GM12878 (cell line): ENCODE data around the gene AK5. TPM values are rescaled to one million over a fixed set of nuclear protein-coding genes. Genes with fewer than 3 reads are reported as not detected.

Experiments used
- ATAC-seq: fragments of 200-7000 bp; cut with Tn5 transposase; 3 replicates; pipeline ENCODE4 v1.9.1; 2020; ENCODE audit warnings: mild to moderate bottlenecking, moderate library complexity
- BruUV-seq: library from RNA; stranded (reverse); fragments of 400-500 nt; replicated peaks from 2 replicates; lab custom pipeline; 2021; lab: Mats Ljungman, UMichigan
- CTCF ChIA-PET: fragments of 300-600 bp; sonication (Branson Sonifier 250); formaldehyde crosslinking; extraction: SDS; loops from one replicate; lab custom pipeline; 2021; ENCODE audit warnings: inconsistent platforms; lab: Yijun Ruan, JAX
- POLR2A ChIA-PET: fragments of 350-600 bp; formaldehyde crosslinking; extraction: SDS; loops from one replicate; lab custom pipeline; 2021; ENCODE audit warnings: inconsistent platforms; lab: Charles Lee
- RAD21 ChIA-PET: fragments of 300-600 bp; sonication (Branson Sonifier 250); formaldehyde crosslinking; loops from one replicate; lab custom pipeline; 2023; ENCODE audit warnings: antibody characterized with exemption; ENCODE audit not compliant: unreplicated experiment; lab: Charles Lee
- SMC1A ChIA-PET: fragments of 300-600 bp; sonication (Branson Sonifier 250); formaldehyde crosslinking; loops from one replicate; lab custom pipeline; 2023; ENCODE audit not compliant: unreplicated experiment, uncharacterized antibody; lab: Charles Lee
- DNase-seq: peaks from one replicate; pipeline ENCODE4 v3.0.0-alpha.2; 2011; ENCODE audit warnings: low read depth, low spot score
- FAIRE-seq: peaks from 3 replicates; lab custom pipeline; 2011; peaks lifted over from hg19 to GRCh38; lab: Jason Lieb, UNC
- H2AFZ ChIP-seq: 2 replicates; pipeline ENCODE4 v1.6.0; 2011; ENCODE audit warnings: low read depth, low read length, control low read depth; ENCODE audit not compliant: control insufficient read depth
- H3K27ac ChIP-seq: 2 replicates; pipeline ENCODE4 v1.5.1; 2011; ENCODE audit warnings: control low read depth; ENCODE audit not compliant: control insufficient read depth, insufficient read depth
- H3K27me3 ChIP-seq, 2 experiments: replicated peaks in 1 of 2; 2 replicates each; pipeline versions ENCODE4 v1.6.0 to v1.6.1; 2011; ENCODE audit warnings: low read length in 1 of 2; ENCODE audit not compliant: control insufficient read depth in 2 of 2, insufficient read depth in 2 of 2
- H3K36me3 ChIP-seq, 2 experiments: 2 replicates each; pipeline ENCODE4 v1.5.1; 2011; ENCODE audit warnings: low read length in 1 of 2; ENCODE audit not compliant: control insufficient read depth in 2 of 2, insufficient read depth in 2 of 2
- H3K4me1 ChIP-seq: 2 replicates; pipeline ENCODE4 v1.6.1; 2011; ENCODE audit warnings: mild to moderate bottlenecking, low read length, moderate library complexity, mixed read lengths; ENCODE audit not compliant: control insufficient read depth, insufficient read depth
- H3K4me2 ChIP-seq: 2 replicates; pipeline ENCODE4 v1.6.0; 2011; ENCODE audit warnings: control low read depth; ENCODE audit not compliant: control insufficient read depth, insufficient read depth
- H3K4me3 ChIP-seq: fragments of 200-600 bp; sonication (generic); 2 replicates; pipeline ENCODE4 v1.5.1; 2016
- H3K79me2 ChIP-seq: 2 replicates; pipeline ENCODE4 v1.6.0; 2011; ENCODE audit warnings: low read length; ENCODE audit not compliant: control insufficient read depth, insufficient read depth
- H3K9ac ChIP-seq: 2 replicates; pipeline ENCODE4 v1.8.0; 2011; ENCODE audit warnings: low read length, control low read depth, mixed read lengths; ENCODE audit not compliant: control insufficient read depth, insufficient read depth
- H3K9me3 ChIP-seq: replicated peaks from 3 replicates; pipeline ENCODE4 v1.5.1; 2011; ENCODE audit warnings: mild to moderate bottlenecking, low read length; ENCODE audit not compliant: control insufficient read depth, insufficient read depth
- H4K20me1 ChIP-seq: 2 replicates; pipeline ENCODE4 v1.6.0; 2011; ENCODE audit not compliant: control insufficient read depth, insufficient read depth
- BACH1 ChIP-seq: fragments of 450-650 bp; IDR thresholded peaks from 2 replicates; pipeline ENCODE4 v1.6.1; 2017; ENCODE audit warnings: mild to moderate bottlenecking, borderline replicate concordance
- CEBPZ ChIP-seq: fragments of 150-350 bp; IDR thresholded peaks from 2 replicates; pipeline ENCODE4 v1.6.1; 2016; ENCODE audit warnings: low read depth, low read length
- CHD1 ChIP-seq: IDR thresholded peaks from 2 replicates; pipeline ENCODE4 v1.6.1; 2012; ENCODE audit warnings: low read depth, low read length, improper control_type of control experiment
- GATAD2B ChIP-seq: fragments of 450-650 bp; conservative IDR thresholded peaks from 2 replicates; pipeline ENCODE4 v1.6.1; 2017; ENCODE audit warnings: low read depth, mild to moderate bottlenecking, moderate library complexity
- MAX ChIP-seq: IDR thresholded peaks from 2 replicates; pipeline ENCODE4 v1.6.1; 2012; ENCODE audit warnings: low read depth, low read length, improper control_type of control experiment
- MEF2B ChIP-seq: fragments of 450-650 bp; IDR thresholded peaks from 2 replicates; pipeline ENCODE4 v1.6.1; 2018; ENCODE audit warnings: mild to moderate bottlenecking, moderate library complexity; ENCODE audit not compliant: partially characterized antibody, poor library complexity, severe bottlenecking
- MLLT1 ChIP-seq: fragments of 450-650 bp; IDR thresholded peaks from 2 replicates; pipeline ENCODE4 v1.6.1; 2016; ENCODE audit warnings: mild to moderate bottlenecking
- NR2C1 ChIP-seq: fragments of 450-650 bp; IDR thresholded peaks from 2 replicates; pipeline ENCODE4 v1.6.1; 2017; ENCODE audit warnings: antibody characterized with exemption, mild to moderate bottlenecking, moderate library complexity
- SMAD1 ChIP-seq: fragments of 450-650 bp; IDR thresholded peaks from 2 replicates; pipeline ENCODE4 v1.6.1; 2018; ENCODE audit warnings: mild to moderate bottlenecking, low read depth; ENCODE audit not compliant: partially characterized antibody
- SUPT20H ChIP-seq: IDR thresholded peaks from 2 replicates; pipeline ENCODE4 v1.6.1; 2011; ENCODE audit warnings: low read depth, mild to moderate bottlenecking, low read length, moderate library complexity, borderline replicate concordance; ENCODE audit not compliant: control insufficient read depth
- USF1 ChIP-seq: IDR thresholded peaks from 2 replicates; pipeline ENCODE4 v1.6.1; 2011; ENCODE audit warnings: borderline replicate concordance, low read depth, mild to moderate bottlenecking, moderate library complexity, mixed read lengths, low read length; ENCODE audit not compliant: insufficient read depth; ENCODE audit errors: extremely low read length
- ZBTB33 ChIP-seq: fragments of 450-650 bp; IDR thresholded peaks from 2 replicates; pipeline ENCODE4 v1.6.1; 2017; ENCODE audit warnings: mild to moderate bottlenecking
- ZNF274 ChIP-seq: IDR thresholded peaks from one replicate; pipeline ENCODE4 v1.8.0; 2011; ENCODE audit not compliant: insufficient read length, insufficient read depth
- WGBS: methylation state at CpG from one replicate; pipeline ENCODE4 v1.1.6; 2016; ENCODE audit warnings: low lambda C conversion rate; ENCODE audit not compliant: insufficient replicate concordance, insufficient coverage; ENCODE audit errors: missing lambda C conversion rate; 5-methylcytosine and 5-hydroxymethylcytosine counted together
- in situ Hi-C: fragments of 300-500 bp; cut with MboI; formaldehyde crosslinking; loops from 9 replicates; pipeline ENCODE4 v1.14.3; 2018; ENCODE audit warnings: mixed read lengths
- intact Hi-C: fragments of 100-400 bp; cut with micrococcal nuclease; formaldehyde crosslinking; loops from one replicate; pipeline ENCODE4 v1.14.2; 2022; ENCODE audit not compliant: unreplicated experiment
- polyA plus RNA-seq, 11 experiments: library from polyadenylated mRNA; depleted of rRNA in 4 of 11; unstranded in 6 of 11; stranded (reverse) in 5 of 11; fragments of >200 nt; fragmentation: Nextera tagmentation in 4 of 11; fragmentation: Illumina TruSeq in 1 of 11; extraction: Ambion mirVana in 4 of 11; extraction: Trizol in 1 of 11; gene quantifications; 1 replicate in 1 of 11; 2 replicates in 10 of 11; pipeline versions ENCODE4 v1.2.1 to v1.2.3, GENCODE V29; 2011 to 2016; ENCODE audit warnings: inconsistent platforms in 2 of 11, missing spikeins in 2 of 11, low read depth in 1 of 11
- total RNA-seq, 4 experiments: library from RNA; depleted of rRNA in 3 of 4; stranded (reverse); fragments of >200 nt in 3 of 4; fragmentation: Illumina TruSeq in 1 of 4; extraction: Trizol in 1 of 4; gene quantifications; 2 replicates each; pipeline versions ENCODE4 v1.2.1 to v1.2.3, GENCODE V29; 2013 to 2021

Gene AK5
- total and polyA plus RNA-seq, 10 of the 15 experiments (the other 5 are each of a cell fraction or from before 2014, with no cell fraction given) = 0.08 to 0.33 TPM; not detected in 8

GRCh38 chr1:77534456-77534855, 252.6 kb downstream of the AK5 start:
- Histone ChIP-seq H2AFZ (no peak overlapping the region), H3K79me2 (no peaks in the 10 kb centered on the region), H3K9me3 (no peaks in the 10 kb centered on the region), H3K4me2 (no peak overlapping the region), H3K4me1 (peaks cover 8% of the 10 kb centered on the region)
- ChIA-PET SMC1A (interaction anchor here (1.1 kb wide), 1 partner anchor 412 kb away, joined by 3 read pairs; no protein-coding TSS in a partner anchor), RAD21 (interaction anchor here (1.4 kb wide), 1 partner anchor 580 kb away, joined by 3 read pairs; no protein-coding TSS in a partner anchor)
- 45% methylated on average over 5 of the region's 5 CpGs for WGBS
- no peak for DNase-seq
- in situ Hi-C loops = loop anchor here (5.0 kb wide), 1 partner anchor 382 kb away; no protein-coding TSS in a partner anchor
- TF ChIP-seq SUPT20H = no peak
- TF ChIP-seq MLLT1 = no peak
- TF ChIP-seq USF1 = no peak
- no peak for TF ChIP-seq BACH1
- no peak for TF ChIP-seq ZNF274
- no peak for TF ChIP-seq ZBTB33
- TF ChIP-seq MAX = no peak
- TF ChIP-seq GATAD2B = no peak
- TF ChIP-seq SMAD1 = no peak
- no peak for TF ChIP-seq CEBPZ
- no peak for TF ChIP-seq MEF2B
- TF ChIP-seq NR2C1 = no peak
- no peak for TF ChIP-seq CHD1
- TF ChIP-seq, all 136 proteins: peak for 0
- Histone ChIP-seq H3K9ac (no peak overlapping the region), H3K27ac (no peak overlapping the region), H3K36me3 (no peaks in the 10 kb centered on the region), H4K20me1 (no peaks in the 10 kb centered on the region), H3K27me3 (no peaks in the 10 kb centered on the region), H3K4me3 (no peak overlapping the region)
- FAIRE-seq = no peak
- no peak for ATAC-seq
- ChIA-PET CTCF (interaction anchor here (0.8 to 2.4 kb wide), 5 partner anchors 11 to 389 kb away, joined by 3 to 6 read pairs (median 3); no protein-coding TSS in a partner anchor), POLR2A (no interaction called here)
- BruUV-seq = no TSS peak
- intact Hi-C loops = loop anchor here (10.0 kb wide), 1 partner anchor 580 kb away; no protein-coding TSS in a partner anchor
